Thyroid gland (tissue), 4 donors: ENCODE data around the gene KRTAP1-3. TPM values are rescaled to one million over a fixed set of nuclear protein-coding genes. Genes with fewer than 3 reads are reported as not detected.

Experiments
- DNase-seq, 2 donors: peaks; one replicate each; pipeline ENCODE4 v3.0.0-alpha.2; 2019
- H3K27ac ChIP-seq, 3 donors: fragments of 200-600 bp; sonication (generic); 1 replicate in 2 of 3; 2 replicates in 1 of 3; pipeline ENCODE4 v1.5.1; 2016 to 2019; ENCODE audit warnings: mild to moderate bottlenecking in 1 of 3, moderate library complexity in 1 of 3
- H3K27me3 ChIP-seq: fragments of 200-600 bp; sonication (generic); one replicate; pipeline ENCODE4 v1.5.1; 2019
- H3K36me3 ChIP-seq, 2 donors: fragments of 200-600 bp; sonication (generic); one replicate each; pipeline ENCODE4 v1.5.1; 2016 to 2019
- H3K4me1 ChIP-seq, 2 donors: fragments of 200-600 bp; sonication (generic); one replicate each; pipeline ENCODE4 v1.5.1; 2017 to 2019
- H3K4me3 ChIP-seq, 3 donors: fragments of 200-600 bp; sonication (generic); replicated peaks in 1 of 3; 1 replicate in 2 of 3; 2 replicates in 1 of 3; pipeline ENCODE4 v1.5.1; 2016; ENCODE audit warnings: mild to moderate bottlenecking in 1 of 3
- H3K9me3 ChIP-seq: fragments of 200-600 bp; sonication (generic); one replicate; pipeline ENCODE4 v1.5.1; 2017
- CTCF ChIP-seq, 6 experiments: fragments of 200-600 bp in 3 of 6; fragments of 450-650 bp in 3 of 6; sonication (generic) in 3 of 6; IDR thresholded peaks; one replicate each; pipeline ENCODE4 v1.5.1; 2016 to 2019; ENCODE audit warnings: antibody characterized with exemption in 6 of 6, mild to moderate bottlenecking in 2 of 6, inconsistent platforms in 1 of 6, moderate library complexity in 1 of 6
- POLR2A ChIP-seq, 2 donors: fragments of 450-650 bp; IDR thresholded peaks; one replicate each; pipeline ENCODE4 v1.6.1; 2017; ENCODE audit warnings: antibody characterized with exemption in 2 of 2, mild to moderate bottlenecking in 2 of 2, moderate library complexity in 1 of 2
- WGBS, 2 donors: methylation state at CpG; one replicate each; pipeline ENCODE4 v1.1.5; 2017; 5-methylcytosine and 5-hydroxymethylcytosine counted together
- intact Hi-C: fragments of 100-400 bp; cut with DNase I; formaldehyde crosslinking; loops from one replicate; pipeline ENCODE4 v1.15.1; 2023
- total RNA-seq, 4 donors: library from RNA; depleted of rRNA; stranded (reverse); fragments of >200 nt; gene quantifications; one replicate each; pipeline ENCODE4 v1.2.3, GENCODE V29; 2016

KRTAP1-3 gene
- total RNA-seq, 4 donors from 2014 or later: not detected

- Histone ChIP-seq H3K4me3 (no peak within 1 kb of the TSS), H3K27ac (no peak within 1 kb of the TSS), H3K36me3 (no peaks in the 10 kb centered on the region), H3K4me1 (no peaks in the 10 kb centered on the region), H3K27me3 (no peaks in the 10 kb centered on the region), H3K9me3 (no peaks in the 10 kb centered on the region)
- no peak for DNase-seq
- intact Hi-C loops: no loop called here
- TF ChIP-seq POLR2A (IDR thresholded peaks at IDR 0.05): no peak
- no peak for TF ChIP-seq CTCF (IDR thresholded peaks at IDR 0.05)
- WGBS, 2 donors: 85 to 88% methylated on average over 2 to 11 of the region's 12 CpGs
These were observed 4.9 kb downstream of the KRTAP1-3 start, which contains the start of gene KRTAP1-4 for GRCh38 chr17:41029633-41030245. KRTAP1-4 (minus strand) TSS chr17:41030195; CDS start chr17:41030078, 117 bp downstream.

GRCh38 chr17:41026715-41027471 is 7.8 kb downstream of the KRTAP1-3 start, which contains the start of gene KRTAP1-5:
KRTAP1-5 (minus strand) TSS chr17:41027208; CDS start chr17:41027155, 53 bp downstream.
- H3K4me1 ChIP-seq: no peaks in the 10 kb centered on the region
- H3K4me3 ChIP-seq: no peak within 1 kb of the TSS
- DNase-seq: no peak
- H3K36me3 ChIP-seq: no peaks in the 10 kb centered on the region
- no peaks in the 10 kb centered on the region for H3K9me3 ChIP-seq
- 89 to 90% methylated on average over 7 to 9 of the region's 9 CpGs for WGBS, 2 donors
- no peak for TF ChIP-seq CTCF (IDR thresholded peaks at IDR 0.05)
- TF ChIP-seq POLR2A (IDR thresholded peaks at IDR 0.05): no peak
- H3K27ac ChIP-seq: no peak within 1 kb of the TSS
- no peaks in the 10 kb centered on the region for H3K27me3 ChIP-seq
- intact Hi-C loops: no loop called here

- no peak overlapping the region for H3K27ac ChIP-seq
- intact Hi-C loops: no loop called here
- H3K36me3 ChIP-seq: no peaks in the 10 kb centered on the region
- H3K4me3 ChIP-seq: no peak overlapping the region
- H3K9me3 ChIP-seq: no peaks in the 10 kb centered on the region
- DNase-seq: no peak
- WGBS, 2 donors: 79 to 81% methylated on average over 3 of the region's 3 CpGs
- TF ChIP-seq POLR2A (IDR thresholded peaks at IDR 0.05): no peak
- no peak for TF ChIP-seq CTCF (IDR thresholded peaks at IDR 0.05)
- no peaks in the 10 kb centered on the region for H3K4me1 ChIP-seq
- no peaks in the 10 kb centered on the region for H3K27me3 ChIP-seq
These were observed 10.0 kb downstream of the KRTAP1-3 start for GRCh38 chr17:41024697-41025096.

- TF ChIP-seq CTCF (IDR thresholded peaks at IDR 0.05) (no peak), POLR2A (IDR thresholded peaks at IDR 0.05) (no peak)
- H3K27me3 ChIP-seq: no peaks in the 10 kb centered on the region
- H3K9me3 ChIP-seq: no peaks in the 10 kb centered on the region
- H3K4me1 ChIP-seq: no peaks in the 10 kb centered on the region
- intact Hi-C loops: no loop called here
- no peak overlapping the region for H3K27ac ChIP-seq
- no peak for DNase-seq
- no peaks in the 10 kb centered on the region for H3K36me3 ChIP-seq
- H3K4me3 ChIP-seq: no peak overlapping the region
These were observed 14.3 kb downstream of the KRTAP1-3 start for GRCh38 chr17:41020336-41020735.

- WGBS, 2 donors: 84 to 95% methylated on average over 3 of the region's 3 CpGs
- intact Hi-C loops: no loop called here
- no peaks in the 10 kb centered on the region for H3K9me3 ChIP-seq
- TF ChIP-seq POLR2A (IDR thresholded peaks at IDR 0.05) (no peak), CTCF (IDR thresholded peaks at IDR 0.05) (no peak)
- no peak overlapping the region for H3K4me3 ChIP-seq
- H3K4me1 ChIP-seq: no peaks in the 10 kb centered on the region
- no peaks in the 10 kb centered on the region for H3K36me3 ChIP-seq
- no peak overlapping the region for H3K27ac ChIP-seq
- no peaks in the 10 kb centered on the region for H3K27me3 ChIP-seq
- no peak for DNase-seq
These were observed 15.3 kb downstream of the KRTAP1-3 start for GRCh38 chr17:41019415-41019814.
